Fibroblast of the aortic adventitia (primary cell): Measurements from ENCODE around the gene CMTM2. TPM values are rescaled to one million over a fixed set of nuclear protein-coding genes. Genes with fewer than 3 reads are reported as not detected.

Source experiments
- DNase-seq: peaks from one replicate; pipeline ENCODE4 v3.0.0-alpha.2; 2010; ENCODE audit warnings: low read depth
- H3K4me3 ChIP-seq: 2 replicates; pipeline ENCODE4 v1.5.1; 2011; ENCODE audit warnings: low read depth, mild to moderate bottlenecking, control low read depth, low read length, moderate library complexity
- total RNA-seq: library from RNA; depleted of rRNA; stranded (reverse); fragments of >200 nt; gene quantifications from 2 replicates; pipeline ENCODE4 v1.2.3, GENCODE V29; 2012; ENCODE audit warnings: low replicate concordance
- TF ChIP-seq, protein P1 (sequence below): IDR thresholded peaks from 2 replicates; pipeline ENCODE4 v1.5.1; 2011; ENCODE audit warnings: mild to moderate bottlenecking, low read length, control low read depth, inconsistent platforms; ENCODE audit not compliant: insufficient read depth

Gene CMTM2
- total RNA-seq, 1 donor: not detected

DNA sequence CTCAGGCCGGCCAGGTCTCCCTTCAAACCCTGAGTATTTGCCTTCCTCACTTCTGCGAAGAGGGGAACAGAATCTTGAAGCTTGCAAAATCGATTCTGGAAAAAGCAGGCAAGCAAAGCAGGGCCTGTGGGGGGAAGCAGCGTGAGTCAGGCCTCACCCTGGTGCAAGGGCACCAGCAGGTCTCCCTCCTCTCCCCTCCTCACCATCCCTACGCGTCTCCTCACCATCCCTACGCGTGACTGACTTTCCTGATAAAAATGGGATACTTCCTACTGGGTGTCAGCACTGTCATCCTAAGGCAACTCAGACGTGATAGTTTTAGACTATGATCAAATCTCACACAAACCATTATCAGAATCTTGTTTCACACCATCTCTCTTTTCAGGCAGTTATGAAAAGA is 37.3 kb downstream of the CMTM2 start:
- DNase-seq: no peak
- TF ChIP-seq, protein P1, sequence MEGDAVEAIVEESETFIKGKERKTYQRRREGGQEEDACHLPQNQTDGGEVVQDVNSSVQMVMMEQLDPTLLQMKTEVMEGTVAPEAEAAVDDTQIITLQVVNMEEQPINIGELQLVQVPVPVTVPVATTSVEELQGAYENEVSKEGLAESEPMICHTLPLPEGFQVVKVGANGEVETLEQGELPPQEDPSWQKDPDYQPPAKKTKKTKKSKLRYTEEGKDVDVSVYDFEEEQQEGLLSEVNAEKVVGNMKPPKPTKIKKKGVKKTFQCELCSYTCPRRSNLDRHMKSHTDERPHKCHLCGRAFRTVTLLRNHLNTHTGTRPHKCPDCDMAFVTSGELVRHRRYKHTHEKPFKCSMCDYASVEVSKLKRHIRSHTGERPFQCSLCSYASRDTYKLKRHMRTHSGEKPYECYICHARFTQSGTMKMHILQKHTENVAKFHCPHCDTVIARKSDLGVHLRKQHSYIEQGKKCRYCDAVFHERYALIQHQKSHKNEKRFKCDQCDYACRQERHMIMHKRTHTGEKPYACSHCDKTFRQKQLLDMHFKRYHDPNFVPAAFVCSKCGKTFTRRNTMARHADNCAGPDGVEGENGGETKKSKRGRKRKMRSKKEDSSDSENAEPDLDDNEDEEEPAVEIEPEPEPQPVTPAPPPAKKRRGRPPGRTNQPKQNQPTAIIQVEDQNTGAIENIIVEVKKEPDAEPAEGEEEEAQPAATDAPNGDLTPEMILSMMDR: no peak
- H3K4me3 ChIP-seq: no peak overlapping the region

DNA sequence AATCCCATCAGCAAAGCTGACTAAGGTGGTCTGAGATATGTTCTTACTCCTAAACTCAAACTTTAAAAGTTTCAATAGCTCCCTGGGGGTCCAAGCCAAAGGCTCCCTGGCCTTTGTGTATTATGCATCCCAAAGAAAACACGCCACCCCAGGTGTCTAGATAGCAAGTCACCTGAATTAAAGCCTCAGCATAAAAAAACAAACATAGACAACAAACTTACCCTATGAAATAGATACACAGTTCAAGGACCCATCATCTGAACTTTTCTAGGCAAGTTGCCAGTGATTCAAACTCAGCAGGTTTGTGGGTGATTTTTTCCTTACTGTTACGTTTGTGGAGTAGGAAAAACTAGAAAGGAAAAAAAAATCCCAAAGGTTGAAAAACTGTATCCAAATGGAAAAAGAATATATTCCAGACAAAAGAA is 37.8 kb downstream of the CMTM2 start:
- DNase-seq: no peak
- TF ChIP-seq, protein P1: no peak
- H3K4me3 ChIP-seq: no peak overlapping the region

DNA sequence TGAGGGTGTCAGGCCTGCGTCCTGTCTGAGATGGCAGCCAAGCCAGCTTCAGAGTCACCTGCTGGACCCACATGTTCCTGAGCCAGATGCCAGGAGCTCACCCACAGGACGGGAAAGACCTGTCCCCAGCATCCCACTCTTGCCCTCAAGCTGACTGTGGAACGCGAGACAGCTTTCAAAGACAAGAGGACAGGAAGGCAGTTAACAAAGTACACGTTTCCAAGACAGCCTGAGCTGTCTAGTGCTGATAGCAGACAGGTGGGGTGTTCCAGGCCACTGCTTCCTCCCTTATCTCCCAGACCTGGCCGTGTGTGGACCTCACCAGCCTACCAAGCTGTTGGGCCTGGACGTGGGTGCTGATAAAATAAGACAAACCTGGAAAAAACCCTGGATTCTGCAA is 38.5 kb downstream of the CMTM2 start:
- TF ChIP-seq, protein P1: no peak
- DNase-seq: no peak
- no peak overlapping the region for H3K4me3 ChIP-seq

DNA sequence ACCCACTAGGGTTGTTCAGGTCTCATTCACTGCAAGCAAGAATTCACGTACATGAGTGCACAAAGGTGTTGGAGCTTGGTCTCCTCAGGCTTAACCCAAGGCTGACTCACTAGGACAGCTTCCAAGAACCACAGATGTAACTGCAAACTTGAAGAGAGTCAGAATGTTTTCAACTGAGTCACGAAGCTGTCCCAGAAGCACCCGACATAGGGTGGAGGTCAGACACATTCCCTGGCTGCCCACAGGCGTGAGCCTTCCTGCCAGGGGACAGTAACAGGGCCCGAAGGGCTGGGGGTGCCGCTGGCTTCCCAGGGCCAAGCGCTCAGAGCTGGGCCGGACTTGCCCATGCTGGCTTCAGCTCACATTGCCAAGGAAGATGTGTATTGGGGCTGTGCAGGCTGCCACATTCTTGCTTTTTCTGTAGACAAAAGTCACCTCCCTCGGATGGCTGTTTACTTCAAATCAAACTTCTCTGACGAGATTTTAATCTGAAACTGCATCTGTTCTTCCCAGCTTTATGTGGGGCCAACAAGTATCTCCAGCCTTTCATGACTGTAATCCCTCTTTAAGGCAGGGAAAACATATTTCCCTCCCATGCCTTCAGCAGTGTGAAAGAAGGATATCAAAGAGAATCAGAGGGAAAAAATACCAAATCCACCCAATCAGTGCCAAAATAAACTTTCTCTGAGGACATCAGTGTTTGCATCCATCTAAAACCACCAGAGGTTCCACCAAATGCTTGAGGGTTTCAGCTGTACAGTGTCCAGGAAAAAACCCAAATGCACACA is 39.5 kb downstream of the CMTM2 start:
- no peak overlapping the region for H3K4me3 ChIP-seq
- peak; percentile 92 for DNase-seq
- TF ChIP-seq, protein P1: no peak

DNA sequence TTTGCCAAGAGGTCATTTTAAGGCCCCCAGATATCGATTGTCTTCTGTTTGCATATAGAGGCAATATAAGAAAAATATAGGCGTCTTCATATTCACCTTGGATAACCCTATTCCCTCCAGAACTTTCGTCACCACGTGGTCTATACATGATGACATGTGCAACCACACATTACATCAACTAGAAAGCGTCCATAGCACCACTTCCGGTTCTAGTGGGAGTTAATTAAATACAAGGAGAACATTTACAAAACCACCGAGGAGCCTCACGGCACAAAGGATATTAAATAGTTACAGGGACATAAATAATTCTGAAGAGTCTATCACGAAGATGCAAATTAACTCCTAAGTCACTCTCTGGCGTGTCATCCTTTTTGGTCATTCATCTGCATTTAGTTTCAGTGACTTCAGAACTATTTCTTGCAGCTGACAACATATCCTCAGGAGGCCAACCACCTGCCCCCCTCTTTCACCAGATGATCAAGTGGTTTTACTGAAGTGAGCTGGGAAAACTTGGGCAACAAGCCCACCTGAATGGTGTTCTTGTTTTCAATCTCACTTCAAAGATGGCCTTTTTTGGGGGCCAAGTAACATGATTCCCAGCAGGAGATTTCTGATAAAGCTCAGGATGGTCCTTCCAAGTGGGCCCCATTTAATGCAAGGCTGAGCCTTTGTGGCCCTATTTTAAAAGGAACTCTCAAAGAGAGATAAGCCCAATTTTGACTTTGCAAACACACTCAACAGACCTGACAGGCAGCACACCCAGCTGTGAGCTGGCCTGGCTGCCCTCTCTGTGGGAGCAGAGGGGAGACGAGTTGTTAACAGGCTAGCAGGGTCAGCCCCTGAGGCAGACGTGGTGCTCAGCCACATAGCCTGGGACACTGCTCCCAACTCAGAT is 40.5 kb downstream of the CMTM2 start:
- TF ChIP-seq, protein P1: no peak
- no peak overlapping the region for H3K4me3 ChIP-seq
- peak; percentile 20 for DNase-seq

DNA sequence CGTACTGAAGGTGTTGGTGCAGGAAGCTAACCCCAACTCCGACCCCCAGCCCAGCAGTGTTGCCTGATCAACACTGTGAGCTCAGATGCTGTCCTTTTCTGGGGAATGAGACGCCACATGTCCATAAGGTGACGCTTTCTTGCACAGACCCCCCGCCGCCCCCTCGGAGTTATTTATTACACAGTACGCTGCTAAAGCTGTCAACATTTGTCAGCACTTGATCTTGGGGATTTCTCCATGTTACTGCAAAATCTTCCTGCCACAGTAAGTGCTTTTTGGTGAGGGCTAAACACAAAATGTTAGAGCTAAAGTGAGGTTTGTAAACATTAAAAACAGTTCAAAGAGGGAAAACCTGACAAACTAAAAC is 41.1 kb downstream of the CMTM2 start:
- no peak for DNase-seq
- TF ChIP-seq, protein P1: no peak
- H3K4me3 ChIP-seq: no peak overlapping the region
